SKM-1 treated with dmso at 0.1 percent for 144 hours (cell line): ENCODE data around the gene CTBP1.
A peak's percentile ranks its signal among the peaks of the same experiment; 100 is the strongest.

ENCODE experiments used
- DNase-seq: peaks from one replicate; lab custom pipeline; 2025; ENCODE audit not compliant: unreplicated experiment; lab: John Stamatoyannopoulos, UW

CTBP1 gene

GRCh38 chr4:1225272-1226143 is 23.4 kb downstream of the CTBP1 start:
- DNase-seq = no peak

- DNase-seq = no peak
These were observed 24.8 kb downstream of the CTBP1 start for GRCh38 chr4:1223841-1224809.

- no peak for DNase-seq
These were observed 25.8 kb downstream of the CTBP1 start for GRCh38 chr4:1222938-1223690.

GRCh38 chr4:1222036-1222789 is 26.7 kb downstream of the CTBP1 start:
- no peak for DNase-seq

- DNase-seq = no peak
These were observed 27.6 kb downstream of the CTBP1 start for GRCh38 chr4:1221155-1221870.

- no peak for DNase-seq
These were observed 28.4 kb downstream of the CTBP1 start for GRCh38 chr4:1220566-1220965.

GRCh38 chr4:1219566-1219950 is 29.4 kb downstream of the CTBP1 start:
- no peak for DNase-seq

GRCh38 chr4:1218634-1219565 is 30.0 kb downstream of the CTBP1 start:
- peak; percentile 74 for DNase-seq

- no peak for DNase-seq
These were observed 31.6 kb downstream of the CTBP1 start for GRCh38 chr4:1217366-1217765.

- DNase-seq = no peak
These were observed 32.0 kb downstream of the CTBP1 start for GRCh38 chr4:1216869-1217294.

GRCh38 chr4:1216076-1216614 is 32.8 kb downstream of the CTBP1 start:
- no peak for DNase-seq

- DNase-seq = no peak
These were observed 33.5 kb downstream of the CTBP1 start for GRCh38 chr4:1215141-1216075.

GRCh38 chr4:1214101-1215095 is 34.5 kb downstream of the CTBP1 start:
- no peak for DNase-seq

- DNase-seq = no peak
These were observed 35.5 kb downstream of the CTBP1 start for GRCh38 chr4:1213336-1213995.

- DNase-seq = no peak
These were observed 36.2 kb downstream of the CTBP1 start for GRCh38 chr4:1212546-1213335.
